OCI-LY7 (cell line): ENCODE results near the gene PANK4. TPM values are rescaled to one million over a fixed set of nuclear protein-coding genes. Genes with fewer than 3 reads are reported as not detected.

Experiments
- BruUV-seq: library from RNA; stranded (reverse); fragments of 400-500 nt; replicated peaks from 2 replicates; lab custom pipeline; 2021; lab: Mats Ljungman, UMichigan
- CTCF ChIA-PET: fragments of 300-600 bp; sonication (Branson Sonifier 250); formaldehyde crosslinking; loops from one replicate; lab custom pipeline; 2022; ENCODE audit warnings: antibody characterized with exemption; ENCODE audit not compliant: unreplicated experiment; lab: Charles Lee
- POLR2A ChIA-PET: fragments of 300-600 bp; sonication (Branson Sonifier 250); formaldehyde crosslinking; loops from one replicate; lab custom pipeline; 2022; ENCODE audit warnings: antibody characterized with exemption; lab: Charles Lee
- DNase-seq: peaks from one replicate; pipeline ENCODE4 v3.0.0-alpha.2; 2015; ENCODE audit warnings: low spot score
- H2AFZ ChIP-seq: fragments of 200-600 bp; sonication (generic), shearing (Covaris generic); 2 replicates; pipeline ENCODE4 v1.6.1; 2014; ENCODE audit warnings: mild to moderate bottlenecking, antibody characterized with exemption, low read length, moderate library complexity
- H3K27ac ChIP-seq: fragments of 200-600 bp; sonication (generic); 2 replicates; pipeline ENCODE4 v1.5.1; 2014; ENCODE audit warnings: mixed run types, low read depth, mild to moderate bottlenecking, moderate library complexity, low read length, inconsistent platforms; ENCODE audit not compliant: poor library complexity, severe bottlenecking
- H3K36me3 ChIP-seq: fragments of 200-600 bp; sonication (generic); 2 replicates; pipeline ENCODE4 v1.6.1; 2014; ENCODE audit warnings: mild to moderate bottlenecking, antibody characterized with exemption, low read length, moderate library complexity, mixed read lengths; ENCODE audit not compliant: insufficient read depth
- H3K4me1 ChIP-seq: fragments of 200-600 bp; sonication (generic); 2 replicates; pipeline ENCODE4 v1.5.1; 2014; ENCODE audit warnings: mild to moderate bottlenecking, low read length; ENCODE audit not compliant: insufficient read depth, poor library complexity, severe bottlenecking
- H3K4me2 ChIP-seq: fragments of 200-600 bp; sonication (generic); 2 replicates; pipeline ENCODE4 v1.6.1; 2014; ENCODE audit warnings: mild to moderate bottlenecking, low read length
- H3K4me3 ChIP-seq: fragments of 200-600 bp; sonication (generic); 2 replicates; pipeline ENCODE4 v1.5.1; 2014; ENCODE audit warnings: mild to moderate bottlenecking, low read depth, low read length; ENCODE audit not compliant: poor library complexity, severe bottlenecking
- H3K79me2 ChIP-seq: fragments of 200-600 bp; sonication (generic); 2 replicates; pipeline ENCODE4 v1.6.1; 2016; ENCODE audit warnings: low read depth, mild to moderate bottlenecking, low read length, moderate library complexity, mixed read lengths; ENCODE audit not compliant: insufficient read depth
- H3K9me2 ChIP-seq: fragments of 200-600 bp; sonication (generic); 2 replicates; pipeline ENCODE4 v1.6.1; 2016; ENCODE audit warnings: mild to moderate bottlenecking, low read length, mixed read lengths; ENCODE audit not compliant: insufficient read depth
- H3K9me3 ChIP-seq: fragments of 200-600 bp; sonication (generic); 2 replicates; pipeline ENCODE4 v1.6.1; 2014; ENCODE audit warnings: mild to moderate bottlenecking, mixed run types, low read length, mixed read lengths
- H4K20me1 ChIP-seq: fragments of 200-600 bp; sonication (generic); 2 replicates; pipeline ENCODE4 v1.6.1; 2014; ENCODE audit warnings: mild to moderate bottlenecking, antibody characterized with exemption, low read length, moderate library complexity, mixed read lengths; ENCODE audit not compliant: insufficient read depth
- CTCF ChIP-seq: fragments of 200-600 bp; sonication (generic); conservative IDR thresholded peaks from 2 replicates; pipeline ENCODE4 v1.5.1; 2014; ENCODE audit warnings: mild to moderate bottlenecking, antibody characterized with exemption, low read length, moderate library complexity, mixed read lengths
- EZH2phosphoT487 ChIP-seq: fragments of 200-600 bp; sonication (generic); IDR thresholded peaks from 2 replicates; pipeline ENCODE4 v1.6.1; 2018; ENCODE audit warnings: low read depth, borderline replicate concordance, mild to moderate bottlenecking, mixed run types, antibody characterized with exemption, low read length, moderate library complexity, mixed read lengths
- intact Hi-C: fragments of 100-400 bp; cut with micrococcal nuclease; formaldehyde crosslinking; loops from one replicate; pipeline ENCODE4 v1.10.0; 2022; ENCODE audit not compliant: unreplicated experiment
- total RNA-seq, 2 experiments: library from RNA; depleted of rRNA in 1 of 2; stranded (reverse); fragments of >200 nt in 1 of 2; shearing (Covaris generic) in 1 of 2; gene quantifications; 2 replicates each; pipeline ENCODE4 v1.2.3, GENCODE V29; 2014 to 2022

Gene PANK4
- total RNA-seq, 2 experiments from 2014 or later, result 49.1 to 55.9 TPM

DNA sequence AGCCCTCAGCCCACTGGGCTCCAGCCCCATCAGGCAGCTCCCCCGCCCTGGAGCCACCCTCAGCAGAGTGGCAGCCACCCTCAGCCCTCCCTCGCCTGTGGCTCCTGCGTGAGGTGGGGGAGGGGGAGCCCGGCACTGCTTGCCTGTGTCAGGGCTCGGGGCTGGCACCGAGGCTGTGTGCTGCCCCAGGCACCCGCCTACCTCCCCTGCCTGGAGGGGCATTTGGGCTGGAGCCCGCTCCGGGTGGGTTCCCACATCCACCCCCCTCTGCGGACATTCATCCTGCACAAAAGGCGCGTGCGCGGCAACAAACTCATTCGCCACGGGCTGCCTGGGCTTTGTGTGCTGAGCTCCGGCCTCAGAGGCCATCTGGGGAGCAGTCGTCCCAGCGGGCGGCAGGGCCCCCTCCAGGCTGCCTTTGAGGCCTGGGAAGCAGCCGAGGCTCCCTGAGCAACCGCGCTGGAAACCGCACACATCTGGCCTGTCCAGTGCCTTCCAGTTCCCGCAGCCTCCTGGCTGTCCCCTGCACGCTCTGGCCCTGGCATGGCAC is 17.2 kb upstream of the PANK4 start:
- POLR2A ChIA-PET, result no interaction called here
- BruUV-seq, result no TSS peak
- H3K4me2 ChIP-seq, result no peak overlapping the region

GRCh38 chr1:2542246-2542915 is 16.0 kb upstream of the PANK4 start:
- Histone ChIP-seq H3K4me3 (no peak overlapping the region), H3K4me1 (peaks cover 11% of the 10 kb centered on the region), H3K79me2 (no peaks in the 10 kb centered on the region), H3K4me2 (no peak overlapping the region), H3K9me2 (no peaks in the 10 kb centered on the region), H3K36me3 (no peaks in the 10 kb centered on the region), H2AFZ (no peak overlapping the region), H4K20me1 (no peaks in the 10 kb centered on the region), H3K9me3 (no peaks in the 10 kb centered on the region), H3K27ac (no peak overlapping the region)
- intact Hi-C loops, result no loop called here
- DNase-seq, result no peak
- no peak for TF ChIP-seq CTCF
- no peak for TF ChIP-seq EZH2phosphoT487
- BruUV-seq, result no TSS peak
- POLR2A ChIA-PET, result no interaction called here
- CTCF ChIA-PET, result no interaction called here

More for the DNA sequence above, 17.2 kb upstream of the PANK4 start:
- CTCF ChIA-PET, result interaction anchor here (1.0 kb wide), 1 partner anchor 88 kb away, joined by 3 read pairs; no protein-coding TSS in a partner anchor
- H3K27ac ChIP-seq, result no peak overlapping the region
- no peaks in the 10 kb centered on the region for H3K9me2 ChIP-seq
- no peak for DNase-seq
- no peaks in the 10 kb centered on the region for H4K20me1 ChIP-seq
- no peak overlapping the region for H3K4me3 ChIP-seq
- peaks cover 24% of the 10 kb centered on the region for H3K4me1 ChIP-seq
- no peaks in the 10 kb centered on the region for H3K9me3 ChIP-seq
- no peak overlapping the region for H2AFZ ChIP-seq
- no peaks in the 10 kb centered on the region for H3K36me3 ChIP-seq
- intact Hi-C loops, result no loop called here
- no peaks in the 10 kb centered on the region for H3K79me2 ChIP-seq
- TF ChIP-seq CTCF (no peak), EZH2phosphoT487 (no peak)

DNA sequence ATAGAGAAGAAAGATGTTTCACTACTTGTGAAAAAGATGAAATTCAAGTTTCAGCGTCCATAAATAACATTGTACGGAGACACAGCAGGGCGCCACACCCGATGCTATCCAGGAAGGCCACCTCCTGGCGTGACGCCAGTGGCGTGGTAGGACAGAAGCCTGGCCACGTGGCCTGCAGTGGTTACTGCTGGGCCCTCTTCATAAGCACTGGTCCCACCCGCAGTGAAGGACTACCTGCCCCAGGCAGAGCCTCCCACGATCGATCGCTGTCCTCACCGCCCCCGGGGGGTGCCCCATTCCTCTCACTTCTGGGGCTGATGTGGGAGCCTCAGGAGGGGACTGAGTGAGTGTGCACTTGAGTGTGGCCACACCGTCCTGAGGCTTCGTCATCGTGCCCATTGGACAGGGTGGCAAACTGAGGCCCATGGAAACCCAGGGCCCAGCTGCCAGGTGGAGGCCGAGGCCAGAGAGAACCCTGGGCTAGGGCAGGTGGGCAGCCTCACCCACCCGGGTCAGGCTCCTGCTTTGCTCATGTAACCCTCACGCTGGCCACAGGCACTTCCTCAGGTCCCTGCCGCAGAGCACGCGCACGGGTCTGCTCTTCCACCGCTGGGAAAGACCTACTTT is 15.3 kb upstream of the PANK4 start:
- intact Hi-C loops, result no loop called here

More for the DNA sequence above, 15.3 kb upstream of the PANK4 start:
- no peak for TF ChIP-seq EZH2phosphoT487
- no peak for TF ChIP-seq CTCF
- Histone ChIP-seq H3K27ac (no peak overlapping the region), H3K9me3 (no peaks in the 10 kb centered on the region), H3K4me3 (no peak overlapping the region), H4K20me1 (no peaks in the 10 kb centered on the region), H3K9me2 (no peaks in the 10 kb centered on the region), H3K4me2 (no peak overlapping the region), H2AFZ (no peak overlapping the region), H3K79me2 (no peaks in the 10 kb centered on the region), H3K36me3 (no peaks in the 10 kb centered on the region), H3K4me1 (peaks cover 6% of the 10 kb centered on the region)
- no peak for DNase-seq
- POLR2A ChIA-PET, result no interaction called here
- CTCF ChIA-PET, result no interaction called here
- BruUV-seq, result no TSS peak
